HepG2 (cell line): ENCODE data around the gene TAPBP. TPM values are rescaled to one million over a fixed set of nuclear protein-coding genes. Genes with fewer than 3 reads are reported as not detected.

Source experiments
- CHCHD3 ChIP-seq: sonication (generic); formaldehyde crosslinking; IDR thresholded peaks from 2 replicates; pipeline ENCODE4 v1.8.0; 2022; ENCODE audit warnings: mild to moderate bottlenecking, missing genetic modification reagents, moderate library complexity
- ETS1 ChIP-seq: sonication (generic); formaldehyde crosslinking; IDR thresholded peaks from 2 replicates; pipeline ENCODE4 v1.4.0; 2020; ENCODE audit warnings: missing genetic modification reagents
- MAFK ChIP-seq, 2 experiments: IDR thresholded peaks in 1 of 2; conservative IDR thresholded peaks in 1 of 2; 2 replicates each; pipeline ENCODE4 v1.6.1; 2011; ENCODE audit warnings: improper control_type of control experiment in 2 of 2, low read length in 2 of 2
- NFYB ChIP-seq: sonication (generic); formaldehyde crosslinking; IDR thresholded peaks from 2 replicates; pipeline ENCODE4 v1.4.0; 2020; ENCODE audit warnings: missing genetic modification reagents
- NR2C2 ChIP-seq: sonication (generic); formaldehyde crosslinking; IDR thresholded peaks from 2 replicates; pipeline ENCODE4 v1.4.0; 2020; ENCODE audit warnings: missing genetic modification reagents, mild to moderate bottlenecking, moderate library complexity, borderline replicate concordance
- PRDM15 ChIP-seq: sonication (generic); formaldehyde crosslinking; IDR thresholded peaks from 2 replicates; pipeline ENCODE4 v1.4.0; 2020; ENCODE audit warnings: missing genetic modification reagents
- SP4 ChIP-seq: sonication (generic); formaldehyde crosslinking; IDR thresholded peaks from 2 replicates; pipeline ENCODE4 v1.8.1; 2023; ENCODE audit warnings: mild to moderate bottlenecking, missing genetic modification reagents
- SP5 ChIP-seq: IDR thresholded peaks from 2 replicates; pipeline ENCODE4 v1.6.1; 2016; ENCODE audit warnings: low read depth, borderline replicate concordance
- TEF ChIP-seq: sonication (generic); formaldehyde crosslinking; IDR thresholded peaks from 2 replicates; pipeline ENCODE4 v1.5.0; 2020; ENCODE audit warnings: missing genetic modification reagents
- ZMYM4 ChIP-seq: sonication (generic); formaldehyde crosslinking; IDR thresholded peaks from 2 replicates; pipeline ENCODE4 v1.8.1; 2023; ENCODE audit warnings: mild to moderate bottlenecking, missing genetic modification reagents
- ZNF264 ChIP-seq: sonication (generic); formaldehyde crosslinking; IDR thresholded peaks from 2 replicates; pipeline ENCODE4 v1.4.0; 2020; ENCODE audit warnings: missing genetic modification reagents
- ZNF30 ChIP-seq: sonication (generic); formaldehyde crosslinking; IDR thresholded peaks from 2 replicates; pipeline ENCODE4 v1.5.0; 2020; ENCODE audit warnings: mild to moderate bottlenecking, missing genetic modification reagents
- ZNF432 ChIP-seq: sonication (generic); formaldehyde crosslinking; IDR thresholded peaks from 2 replicates; pipeline ENCODE4 v1.5.0; 2020; ENCODE audit warnings: missing genetic modification reagents, mild to moderate bottlenecking, borderline replicate concordance
- ZNF569 ChIP-seq: sonication (generic); formaldehyde crosslinking; IDR thresholded peaks from 2 replicates; pipeline ENCODE4 v1.5.0; 2020; ENCODE audit warnings: mild to moderate bottlenecking, missing genetic modification reagents, moderate library complexity, borderline replicate concordance
- ZNF614 ChIP-seq: IDR thresholded peaks from 2 replicates; pipeline ENCODE4 v1.6.1; 2018; ENCODE audit warnings: missing biosample characterization, missing genetic modification reagents, inconsistent platforms, borderline replicate concordance
- ZNF746 ChIP-seq: sonication (generic); formaldehyde crosslinking; IDR thresholded peaks from 2 replicates; pipeline ENCODE4 v1.8.0; 2022; ENCODE audit warnings: mild to moderate bottlenecking, missing genetic modification reagents
- ZNF850 ChIP-seq: sonication (generic); formaldehyde crosslinking; conservative IDR thresholded peaks from 2 replicates; pipeline ENCODE4 v1.9.0; 2021; ENCODE audit warnings: mild to moderate bottlenecking, missing genetic modification reagents
- ZSCAN12 ChIP-seq: sonication (generic); formaldehyde crosslinking; IDR thresholded peaks from 2 replicates; pipeline ENCODE4 v1.9.0; 2021; ENCODE audit warnings: mild to moderate bottlenecking, missing genetic modification reagents
- polyA plus RNA-seq, 8 experiments: library from polyadenylated mRNA; depleted of rRNA in 3 of 8; stranded (reverse) in 7 of 8; unstranded in 1 of 8; fragments of >200 nt; fragmentation: Illumina TruSeq in 4 of 8; extraction: Trizol in 4 of 8; gene quantifications; 2 replicates each; pipeline versions ENCODE4 v1.2.1 to v1.2.3, GENCODE V29; 2011 to 2016; ENCODE audit warnings: low read depth in 4 of 8, missing spikeins in 1 of 8, mixed read lengths in 1 of 8; ENCODE audit not compliant: insufficient read depth in 1 of 8
- total RNA-seq, 5 experiments: library from RNA; depleted of rRNA; stranded (reverse); fragments of >200 nt; fragmentation: Illumina TruSeq; extraction: Trizol; gene quantifications; 2 replicates each; pipeline ENCODE4 v1.2.3, GENCODE V29; 2016; ENCODE audit warnings: low read depth in 1 of 5
- TF ChIP-seq, protein P1 (sequence below): sonication (generic); formaldehyde crosslinking; IDR thresholded peaks from 2 replicates; pipeline ENCODE4 v1.5.0; 2020; ENCODE audit warnings: missing genetic modification reagents, mild to moderate bottlenecking, borderline replicate concordance
- TF ChIP-seq, protein P2 (sequence below): sonication (generic); formaldehyde crosslinking; IDR thresholded peaks from 2 replicates; pipeline ENCODE4 v1.4.0; 2020; ENCODE audit warnings: missing genetic modification reagents

The TAPBP gene
- total and polyA plus RNA-seq, 2 of the 13 experiments (the other 11 are each of a cell fraction or from before 2014, with no cell fraction given): 27.4 to 32.3 TPM

- TF ChIP-seq TEF (CRISPR knock-in tag) (no peak), CHCHD3 (CRISPR knock-in tag) (no peak), ZNF264 (peak; percentile 70), ZNF850 (CRISPR knock-in tag) (no peak; the same call in 1 of the 2 replicates), ZSCAN12 (CRISPR knock-in tag) (no peak), ZNF432 (CRISPR knock-in tag) (no peak), SP4 (CRISPR knock-in tag) (peak; percentile 74), ZNF746 (no peak), NR2C2 (CRISPR knock-in tag) (0 out of 2 replicates have a peak, but pooled peaks have one; percentile 26), ETS1 (no peak), SP5 (no peak), ZNF30 (CRISPR knock-in tag) (no peak), PRDM15 (0 out of 2 replicates have a peak, but pooled peaks have one; percentile 53), ZMYM4 (CRISPR knock-in tag) (peak; percentile 62; the same call in 1 of the 2 replicates), NFYB (CRISPR knock-in tag) (peak; percentile 88), MAFK (conservative IDR thresholded peaks at IDR 0.05 in 1 of 2, IDR thresholded peaks at IDR 0.05 in 1 of 2; ENCODE audit: low read length in 2 of 2) (no peak), ZNF614 (CRISPR knock-in tag) (no peak), ZNF569 (CRISPR knock-in tag) (no peak)
- TF ChIP-seq, protein P1, sequence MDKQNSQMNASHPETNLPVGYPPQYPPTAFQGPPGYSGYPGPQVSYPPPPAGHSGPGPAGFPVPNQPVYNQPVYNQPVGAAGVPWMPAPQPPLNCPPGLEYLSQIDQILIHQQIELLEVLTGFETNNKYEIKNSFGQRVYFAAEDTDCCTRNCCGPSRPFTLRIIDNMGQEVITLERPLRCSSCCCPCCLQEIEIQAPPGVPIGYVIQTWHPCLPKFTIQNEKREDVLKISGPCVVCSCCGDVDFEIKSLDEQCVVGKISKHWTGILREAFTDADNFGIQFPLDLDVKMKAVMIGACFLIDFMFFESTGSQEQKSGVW (CRISPR knock-in tag): no peak
- TF ChIP-seq, protein P2, sequence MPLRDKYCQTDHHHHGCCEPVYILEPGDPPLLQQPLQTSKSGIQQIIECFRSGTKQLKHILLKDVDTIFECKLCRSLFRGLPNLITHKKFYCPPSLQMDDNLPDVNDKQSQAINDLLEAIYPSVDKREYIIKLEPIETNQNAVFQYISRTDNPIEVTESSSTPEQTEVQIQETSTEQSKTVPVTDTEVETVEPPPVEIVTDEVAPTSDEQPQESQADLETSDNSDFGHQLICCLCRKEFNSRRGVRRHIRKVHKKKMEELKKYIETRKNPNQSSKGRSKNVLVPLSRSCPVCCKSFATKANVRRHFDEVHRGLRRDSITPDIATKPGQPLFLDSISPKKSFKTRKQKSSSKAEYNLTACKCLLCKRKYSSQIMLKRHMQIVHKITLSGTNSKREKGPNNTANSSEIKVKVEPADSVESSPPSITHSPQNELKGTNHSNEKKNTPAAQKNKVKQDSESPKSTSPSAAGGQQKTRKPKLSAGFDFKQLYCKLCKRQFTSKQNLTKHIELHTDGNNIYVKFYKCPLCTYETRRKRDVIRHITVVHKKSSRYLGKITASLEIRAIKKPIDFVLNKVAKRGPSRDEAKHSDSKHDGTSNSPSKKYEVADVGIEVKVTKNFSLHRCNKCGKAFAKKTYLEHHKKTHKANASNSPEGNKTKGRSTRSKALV (CRISPR knock-in tag): no peak
These were observed 4.0 kb upstream of the TAPBP start, which contains the start of gene ZBTB22 (continued) for GRCh38 chr6:33317669-33318425.
